22Rv1 (cell line): ENCODE data around the gene INA.

Experiments used
- CTCF ChIP-seq: fragments of 450-650 bp; IDR thresholded peaks from 2 replicates; pipeline ENCODE4 v1.5.1; 2017; ENCODE audit warnings: mild to moderate bottlenecking
- ZFX ChIP-seq: fragments of 450-650 bp; IDR thresholded peaks from 2 replicates; pipeline ENCODE4 v1.6.1; 2017; ENCODE audit warnings: antibody characterized with exemption, borderline replicate concordance

DNA sequence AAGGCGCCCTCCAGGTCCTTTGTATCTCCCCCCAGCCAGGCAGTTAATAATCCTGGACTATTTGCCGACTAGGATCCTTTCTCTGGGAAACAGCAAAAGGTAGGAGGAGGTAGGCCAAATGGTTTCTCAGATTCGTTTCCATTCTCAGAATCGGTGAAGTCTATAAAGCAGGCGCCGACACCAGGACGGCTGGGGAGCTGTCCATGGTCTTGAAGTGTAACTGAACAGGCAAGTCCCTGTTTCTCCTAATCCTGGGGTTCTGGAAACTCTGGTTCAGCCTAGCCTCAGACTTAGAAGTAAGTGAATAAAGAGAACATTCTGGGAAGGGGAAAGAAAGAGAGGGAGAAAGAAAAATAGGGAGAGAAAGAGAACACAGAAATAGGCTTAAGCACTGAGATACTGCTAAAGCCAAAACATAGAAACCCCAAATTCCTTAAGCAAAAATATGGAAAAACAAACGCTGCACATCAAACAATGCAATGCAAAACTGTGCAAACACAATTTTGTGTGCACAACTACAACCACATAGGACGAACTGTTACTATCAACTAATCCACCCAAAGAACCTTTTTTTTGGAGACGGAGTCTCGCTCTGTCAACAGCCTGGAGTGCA is 11.1 kb upstream of the INA start:
- TF ChIP-seq CTCF (no peak), ZFX (no peak)
